Measurements from ENCODE around the gene SIGMAR1. TPM values are rescaled to one million over a fixed set of nuclear protein-coding genes. Genes with fewer than 3 reads are reported as not detected.

The SIGMAR1 gene
- total and polyA plus RNA-seq, 8 donors = 36.0 to 72.1 (median 45.0) TPM

DNA sequence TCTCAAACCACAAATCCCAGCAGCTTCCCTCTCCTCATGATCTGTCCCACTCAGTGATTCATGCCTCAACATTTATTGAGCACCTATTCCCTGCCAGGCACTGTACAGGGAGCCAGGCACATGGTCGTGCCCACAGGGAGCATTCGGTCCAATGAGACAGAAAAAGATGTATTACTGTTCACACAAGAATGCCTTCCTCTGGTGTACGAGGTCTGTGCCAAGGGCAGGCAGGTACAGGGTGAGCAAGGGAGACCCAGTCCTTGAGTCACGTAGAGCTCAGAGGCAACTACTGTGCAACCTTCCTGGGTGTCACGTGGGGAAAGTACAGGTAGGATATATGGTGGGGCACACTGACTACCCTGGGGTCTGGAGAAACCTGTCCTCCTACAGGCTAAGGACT, 52.6 kb downstream of the SIGMAR1 start:
- DNase-seq (no peak), ATAC-seq (no peak)
- Histone ChIP-seq H3K4me3 (no peak overlapping the region), H3K27me3 (peaks cover 28 to 100% of the 10 kb centered on the region in 2 donors), H3K36me3 (no peaks in the 10 kb centered on the region), H3K4me1 (peaks cover 1 to 14% of the 10 kb centered on the region in 2 donors), H3K9me3 (no peaks in the 10 kb centered on the region), H3K27ac (no peak overlapping the region)
- TF ChIP-seq, protein P1, sequence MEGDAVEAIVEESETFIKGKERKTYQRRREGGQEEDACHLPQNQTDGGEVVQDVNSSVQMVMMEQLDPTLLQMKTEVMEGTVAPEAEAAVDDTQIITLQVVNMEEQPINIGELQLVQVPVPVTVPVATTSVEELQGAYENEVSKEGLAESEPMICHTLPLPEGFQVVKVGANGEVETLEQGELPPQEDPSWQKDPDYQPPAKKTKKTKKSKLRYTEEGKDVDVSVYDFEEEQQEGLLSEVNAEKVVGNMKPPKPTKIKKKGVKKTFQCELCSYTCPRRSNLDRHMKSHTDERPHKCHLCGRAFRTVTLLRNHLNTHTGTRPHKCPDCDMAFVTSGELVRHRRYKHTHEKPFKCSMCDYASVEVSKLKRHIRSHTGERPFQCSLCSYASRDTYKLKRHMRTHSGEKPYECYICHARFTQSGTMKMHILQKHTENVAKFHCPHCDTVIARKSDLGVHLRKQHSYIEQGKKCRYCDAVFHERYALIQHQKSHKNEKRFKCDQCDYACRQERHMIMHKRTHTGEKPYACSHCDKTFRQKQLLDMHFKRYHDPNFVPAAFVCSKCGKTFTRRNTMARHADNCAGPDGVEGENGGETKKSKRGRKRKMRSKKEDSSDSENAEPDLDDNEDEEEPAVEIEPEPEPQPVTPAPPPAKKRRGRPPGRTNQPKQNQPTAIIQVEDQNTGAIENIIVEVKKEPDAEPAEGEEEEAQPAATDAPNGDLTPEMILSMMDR (IDR thresholded peaks at IDR 0.05) = no peak
- intact Hi-C loops (cut with DNase I) = no loop called here

Other genes starting within 250 kb of the SIGMAR1 start
- 10 to 100 TPM; 18.0 to 23.0 TPM for gene FAM219A, start 179.2 kb downstream of the SIGMAR1 start, total RNA-seq
- 10 to 100 TPM; 12.3 to 16.9 (median 13.9) TPM for gene FAM219A, start 179.2 kb downstream of the SIGMAR1 start, polyA plus RNA-seq (ENCODE audit: insufficient read length in 6 of 6)
- 1 to 10 TPM in 1 of 2 donors, under 1 TPM in 1; 0.29 to 4.1 TPM for gene DNAI1, start 179.0 kb downstream of the SIGMAR1 start, total RNA-seq
- 10 to 100 TPM in 1 of 6 donors, 1 to 10 TPM in 5; 1.8 to 11.6 (median 7.5) TPM for gene DNAI1, start 179.0 kb downstream of the SIGMAR1 start, polyA plus RNA-seq (ENCODE audit: insufficient read length in 6 of 6)
- under 1 TPM; 0.26 to 0.61 TPM for gene ENHO, start 114.8 kb downstream of the SIGMAR1 start, total RNA-seq
- 1 to 10 TPM; 1.2 to 1.9 (median 1.4) TPM for gene ENHO, start 114.8 kb downstream of the SIGMAR1 start, polyA plus RNA-seq (ENCODE audit: insufficient read length in 6 of 6)
- under 1 TPM; 0.90 to 0.92 TPM for gene CNTFR, start 48.1 kb downstream of the SIGMAR1 start, total RNA-seq
- gene CNTFR, start 48.1 kb downstream of the SIGMAR1 start, polyA plus RNA-seq (ENCODE audit: insufficient read length in 6 of 6) = 10 to 100 TPM; 21.9 to 35.6 (median 28.2) TPM
- 10 to 100 TPM; 18.6 to 21.9 TPM for gene RPP25L, start 25.7 kb downstream of the SIGMAR1 start, total RNA-seq
- gene RPP25L, start 25.7 kb downstream of the SIGMAR1 start, polyA plus RNA-seq (ENCODE audit: insufficient read length in 6 of 6) = 10 to 100 TPM; 17.7 to 22.4 (median 20.6) TPM
- gene DCTN3, start 17.3 kb downstream of the SIGMAR1 start, total RNA-seq = 10 to 100 TPM; 69.8 to 70.4 TPM
- gene DCTN3, start 17.3 kb downstream of the SIGMAR1 start, polyA plus RNA-seq (ENCODE audit: insufficient read length in 6 of 6) = 100 to 1,000 TPM in 1 of 6 donors, 10 to 100 TPM in 5; 88.6 to 111 (median 93.9) TPM
- gene ARID3C, start 8.7 kb downstream of the SIGMAR1 start, total RNA-seq = not detected
- gene ARID3C, start 8.7 kb downstream of the SIGMAR1 start, polyA plus RNA-seq (ENCODE audit: insufficient read length in 6 of 6) = under 1 TPM in 3 of 6 donors, not detected in 3; 0.13 to 0.24 (median 0.15) TPM
- gene GALT, start 8.9 kb upstream of the SIGMAR1 start, total RNA-seq = 10 to 100 TPM; 42.8 to 44.0 TPM
- gene GALT, start 8.9 kb upstream of the SIGMAR1 start, polyA plus RNA-seq (ENCODE audit: insufficient read length in 6 of 6) = 10 to 100 TPM; 58.4 to 81.6 (median 73.1) TPM
- 10 to 100 TPM; 13.8 to 17.6 TPM for gene IL11RA, start 14.4 kb upstream of the SIGMAR1 start, total RNA-seq
- 100 to 1,000 TPM in 4 of 6 donors, 10 to 100 TPM in 2; 93.3 to 121 (median 106) TPM for gene IL11RA, start 14.4 kb upstream of the SIGMAR1 start, polyA plus RNA-seq (ENCODE audit: insufficient read length in 6 of 6)
- gene CCL27, start 24.9 kb upstream of the SIGMAR1 start, total RNA-seq = under 1 TPM in 1 of 2 donors, not detected in 1; 0.67 TPM
- gene CCL27, start 24.9 kb upstream of the SIGMAR1 start, polyA plus RNA-seq (ENCODE audit: insufficient read length in 6 of 6) = 1 to 10 TPM in 1 of 6 donors, under 1 TPM in 5; 0.49 to 1.6 (median 0.78) TPM
- 10 to 100 TPM in 1 of 2 donors, 1 to 10 TPM in 1; 1.2 to 36.3 TPM for gene CCL19, start 53.5 kb upstream of the SIGMAR1 start, total RNA-seq
- 1 to 10 TPM in 1 of 6 donors, under 1 TPM in 3, not detected in 2; 0.28 to 1.4 (median 0.33) TPM for gene CCL19, start 53.5 kb upstream of the SIGMAR1 start, polyA plus RNA-seq (ENCODE audit: insufficient read length in 6 of 6)
- 100 to 1,000 TPM in 1 of 2 donors, 10 to 100 TPM in 1; 39.1 to 136 TPM for gene CCL21, start 72.3 kb upstream of the SIGMAR1 start, total RNA-seq
- 100 to 1,000 TPM in 5 of 6 donors, 10 to 100 TPM in 1; 69.2 to 212 (median 175) TPM for gene CCL21, start 72.3 kb upstream of the SIGMAR1 start, polyA plus RNA-seq (ENCODE audit: insufficient read length in 6 of 6)

Data from left lung (tissue), 10 donors.